Measurements from ENCODE around the gene STX2.

The STX2 gene

GRCh38 chr12:130748786-130749185 is 90.3 kb downstream of the STX2 start:
- H3K4me1 ChIP-seq (ENCODE audit: control insufficient read depth, insufficient read depth, low read length): no peaks in the 10 kb centered on the region
- H3K4me3 ChIP-seq (ENCODE audit: low read depth, low read length): no peak overlapping the region
- no peaks in the 10 kb centered on the region for H3K36me3 ChIP-seq (ENCODE audit: control insufficient read depth, insufficient read depth, low read length)
- no peaks in the 10 kb centered on the region for H3K27me3 ChIP-seq (ENCODE audit: control insufficient read depth, insufficient read depth, low read length)
- no peak overlapping the region for H3K9ac ChIP-seq (ENCODE audit: low read depth, low read length)
- H3K9me3 ChIP-seq (ENCODE audit: control insufficient read depth, insufficient read depth, low read length): no peaks in the 10 kb centered on the region

GRCh38 chr12:130747867-130748740 is 90.9 kb downstream of the STX2 start:
- no peaks in the 10 kb centered on the region for H3K9me3 ChIP-seq (ENCODE audit: control insufficient read depth, insufficient read depth, low read length)
- no peaks in the 10 kb centered on the region for H3K36me3 ChIP-seq (ENCODE audit: control insufficient read depth, insufficient read depth, low read length)
- H3K9ac ChIP-seq (ENCODE audit: low read depth, low read length): no peak overlapping the region
- no peaks in the 10 kb centered on the region for H3K4me1 ChIP-seq (ENCODE audit: control insufficient read depth, insufficient read depth, low read length)
- H3K27me3 ChIP-seq (ENCODE audit: control insufficient read depth, insufficient read depth, low read length): no peaks in the 10 kb centered on the region
- H3K4me3 ChIP-seq (ENCODE audit: low read depth, low read length): no peak overlapping the region

DNA sequence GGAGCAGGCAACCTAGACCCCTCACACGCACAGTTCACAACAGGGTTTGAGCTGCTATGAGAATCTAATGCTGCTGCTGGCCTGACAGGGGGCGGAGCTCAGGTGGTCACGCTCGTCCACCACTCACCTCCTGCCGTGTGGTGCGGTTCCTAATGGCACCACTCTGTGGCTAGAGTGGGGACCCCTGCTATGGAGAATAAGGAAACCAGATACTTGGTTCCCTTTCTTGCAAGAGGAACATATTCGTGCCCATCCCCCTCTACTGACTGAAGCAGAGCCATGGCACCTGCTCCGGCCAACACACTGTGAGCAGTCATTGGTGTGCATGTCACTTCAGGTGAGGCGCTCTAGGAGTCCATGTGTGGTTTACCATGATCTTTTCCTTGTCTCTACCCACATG is 92.5 kb downstream of the STX2 start:
- Histone ChIP-seq H3K4me1 (ENCODE audit: control insufficient read depth, insufficient read depth, low read length) (no peaks in the 10 kb centered on the region), H3K27me3 (ENCODE audit: control insufficient read depth, insufficient read depth, low read length) (no peaks in the 10 kb centered on the region), H3K4me3 (ENCODE audit: low read depth, low read length) (no peak overlapping the region), H3K36me3 (ENCODE audit: control insufficient read depth, insufficient read depth, low read length) (peaks cover 3% of the 10 kb centered on the region), H3K9me3 (ENCODE audit: control insufficient read depth, insufficient read depth, low read length) (no peaks in the 10 kb centered on the region), H3K9ac (ENCODE audit: low read depth, low read length) (no peak overlapping the region)

DNA sequence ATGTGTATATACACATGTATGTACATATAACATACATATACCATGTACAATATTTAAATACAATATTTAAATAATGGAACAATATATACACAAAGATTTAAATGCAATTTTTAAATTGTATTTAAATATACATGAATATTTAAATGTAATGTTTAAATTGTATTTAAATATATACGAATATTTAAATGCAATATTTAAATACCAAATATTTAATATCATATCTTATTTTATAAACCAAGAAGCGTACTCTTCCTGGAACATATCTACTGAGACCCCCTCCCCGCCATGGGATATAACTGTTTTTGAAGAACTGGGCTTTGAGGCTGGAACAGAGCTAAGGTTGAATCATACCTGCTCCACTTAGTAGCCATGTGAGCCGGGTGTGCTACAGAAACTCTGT is 93.1 kb downstream of the STX2 start:
- H3K9ac ChIP-seq (ENCODE audit: low read depth, low read length): no peak overlapping the region
- H3K27me3 ChIP-seq (ENCODE audit: control insufficient read depth, insufficient read depth, low read length): no peaks in the 10 kb centered on the region
- H3K36me3 ChIP-seq (ENCODE audit: control insufficient read depth, insufficient read depth, low read length): peaks cover 3% of the 10 kb centered on the region
- no peak overlapping the region for H3K4me3 ChIP-seq (ENCODE audit: low read depth, low read length)
- H3K9me3 ChIP-seq (ENCODE audit: control insufficient read depth, insufficient read depth, low read length): no peaks in the 10 kb centered on the region
- H3K4me1 ChIP-seq (ENCODE audit: control insufficient read depth, insufficient read depth, low read length): no peaks in the 10 kb centered on the region

DNA sequence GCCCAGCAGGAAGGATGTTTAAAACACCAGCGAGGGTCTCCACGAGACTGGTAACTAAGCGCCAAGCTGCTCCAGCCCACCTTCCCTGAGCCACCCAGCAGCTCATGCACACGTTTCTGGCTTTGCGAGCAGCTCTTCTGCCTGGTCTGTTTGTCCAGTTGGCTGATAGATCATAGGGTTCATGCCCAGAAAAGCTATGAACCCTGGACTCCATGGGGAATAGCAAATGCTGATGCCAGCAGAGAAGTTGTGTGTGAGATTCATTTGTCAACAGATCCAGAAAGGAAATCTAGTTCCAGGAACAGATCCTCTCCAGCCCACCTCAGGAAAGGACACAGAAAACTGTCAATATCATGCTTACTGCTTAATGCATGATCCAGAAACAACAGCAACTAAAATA is 94.8 kb downstream of the STX2 start:
- Histone ChIP-seq H3K9ac (ENCODE audit: low read depth, low read length) (no peak overlapping the region), H3K4me1 (ENCODE audit: control insufficient read depth, insufficient read depth, low read length) (no peaks in the 10 kb centered on the region), H3K4me3 (ENCODE audit: low read depth, low read length) (no peak overlapping the region), H3K36me3 (ENCODE audit: control insufficient read depth, insufficient read depth, low read length) (peaks cover 3% of the 10 kb centered on the region), H3K27me3 (ENCODE audit: control insufficient read depth, insufficient read depth, low read length) (no peaks in the 10 kb centered on the region), H3K9me3 (ENCODE audit: control insufficient read depth, insufficient read depth, low read length) (no peaks in the 10 kb centered on the region)

DNA sequence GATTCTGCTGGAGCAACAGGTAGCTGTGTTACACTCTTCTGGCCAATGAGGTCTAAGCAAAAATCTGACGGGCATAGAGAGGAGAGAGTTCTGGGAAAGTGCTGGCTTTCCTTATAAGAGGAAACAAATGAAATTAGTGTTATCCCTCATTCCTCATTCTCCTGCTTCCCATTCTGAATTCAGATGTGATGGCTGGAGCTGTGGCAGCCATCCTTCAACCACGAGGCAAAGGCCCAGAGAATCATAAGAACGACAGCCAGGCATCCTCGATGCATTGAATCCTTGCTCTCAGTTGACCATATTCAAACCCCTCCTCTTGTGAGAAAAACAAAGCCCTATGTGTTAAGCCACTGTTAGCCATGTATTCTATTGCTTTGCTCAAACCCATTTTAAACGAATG is 95.4 kb downstream of the STX2 start:
- H3K4me3 ChIP-seq (ENCODE audit: low read depth, low read length): no peak overlapping the region
- H3K9me3 ChIP-seq (ENCODE audit: control insufficient read depth, insufficient read depth, low read length): no peaks in the 10 kb centered on the region
- H3K36me3 ChIP-seq (ENCODE audit: control insufficient read depth, insufficient read depth, low read length): peaks cover 3% of the 10 kb centered on the region
- no peaks in the 10 kb centered on the region for H3K4me1 ChIP-seq (ENCODE audit: control insufficient read depth, insufficient read depth, low read length)
- no peaks in the 10 kb centered on the region for H3K27me3 ChIP-seq (ENCODE audit: control insufficient read depth, insufficient read depth, low read length)
- H3K9ac ChIP-seq (ENCODE audit: low read depth, low read length): no peak overlapping the region

DNA sequence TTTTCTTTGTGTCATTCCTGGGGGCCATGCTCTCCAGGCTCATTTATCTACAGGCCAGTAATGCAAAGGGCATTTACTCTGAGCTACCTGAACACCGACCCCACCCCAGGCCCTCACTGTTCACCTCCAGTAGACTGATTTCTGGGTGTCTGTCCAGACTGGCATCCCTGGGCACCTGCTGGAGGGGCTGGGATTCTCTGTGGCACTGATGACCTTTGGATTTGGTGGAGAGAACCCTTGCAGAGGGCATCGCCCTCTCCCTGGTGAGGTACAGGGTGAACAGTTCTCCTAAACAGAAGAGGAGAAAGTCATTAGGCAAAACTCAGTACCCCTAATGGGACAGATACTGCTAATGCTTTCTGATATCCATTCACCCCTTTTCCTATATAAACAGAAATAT is 95.9 kb downstream of the STX2 start:
- Histone ChIP-seq H3K36me3 (ENCODE audit: control insufficient read depth, insufficient read depth, low read length) (peaks cover 3% of the 10 kb centered on the region), H3K27me3 (ENCODE audit: control insufficient read depth, insufficient read depth, low read length) (no peaks in the 10 kb centered on the region), H3K9me3 (ENCODE audit: control insufficient read depth, insufficient read depth, low read length) (no peaks in the 10 kb centered on the region), H3K4me1 (ENCODE audit: control insufficient read depth, insufficient read depth, low read length) (no peaks in the 10 kb centered on the region), H3K9ac (ENCODE audit: low read depth, low read length) (no peak overlapping the region), H3K4me3 (ENCODE audit: low read depth, low read length) (no peak overlapping the region)

DNA sequence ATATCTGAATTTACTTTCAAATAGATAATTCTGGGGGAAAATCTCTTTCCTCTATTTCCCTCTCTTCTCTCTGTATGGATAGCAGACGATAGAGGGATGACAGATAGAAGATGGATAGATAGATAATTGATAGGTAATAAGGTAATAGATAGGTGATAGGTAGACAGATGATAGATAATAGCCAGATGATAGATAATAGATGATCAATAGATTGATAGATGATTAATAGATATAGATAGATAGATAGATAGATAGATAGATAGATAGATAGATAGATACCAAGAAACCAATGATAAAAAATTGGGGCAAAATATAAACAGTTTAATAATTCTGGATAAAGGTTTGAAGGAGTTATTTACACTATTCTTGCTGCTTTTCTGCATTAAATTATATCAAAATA is 96.3 kb downstream of the STX2 start:
- H3K9ac ChIP-seq (ENCODE audit: low read depth, low read length): no peak overlapping the region

GRCh38 chr12:130742112-130742511 is 96.9 kb downstream of the STX2 start:
- no peak overlapping the region for H3K9ac ChIP-seq (ENCODE audit: low read depth, low read length)
- no peaks in the 10 kb centered on the region for H3K27me3 ChIP-seq (ENCODE audit: control insufficient read depth, insufficient read depth, low read length)
- H3K36me3 ChIP-seq (ENCODE audit: control insufficient read depth, insufficient read depth, low read length): peaks cover 3% of the 10 kb centered on the region
- H3K4me3 ChIP-seq (ENCODE audit: low read depth, low read length): no peak overlapping the region
- H3K4me1 ChIP-seq (ENCODE audit: control insufficient read depth, insufficient read depth, low read length): no peaks in the 10 kb centered on the region
- H3K9me3 ChIP-seq (ENCODE audit: control insufficient read depth, insufficient read depth, low read length): no peaks in the 10 kb centered on the region

More for the DNA sequence above, 96.3 kb downstream of the STX2 start:
- no peaks in the 10 kb centered on the region for H3K4me1 ChIP-seq (ENCODE audit: control insufficient read depth, insufficient read depth, low read length)
- H3K36me3 ChIP-seq (ENCODE audit: control insufficient read depth, insufficient read depth, low read length): peaks cover 3% of the 10 kb centered on the region
- H3K9me3 ChIP-seq (ENCODE audit: control insufficient read depth, insufficient read depth, low read length): no peaks in the 10 kb centered on the region
- no peak overlapping the region for H3K4me3 ChIP-seq (ENCODE audit: low read depth, low read length)
- no peaks in the 10 kb centered on the region for H3K27me3 ChIP-seq (ENCODE audit: control insufficient read depth, insufficient read depth, low read length)

All from iPS-15b (cell line).